NCI-H1048 (cell line): ENCODE results near the gene DNAJA4.

Experiments
- DNase-seq: peaks from one replicate; lab custom pipeline; 2025; lab: John Stamatoyannopoulos, UW

Gene DNAJA4

GRCh38 chr15:78264304-78265136, at the start of gene DNAJA4:
TSS of gene DNAJA4 (plus strand) at chr15:78264562. CDS start at chr15:78264764, 202 bp downstream.
- DNase-seq, result no peak

- DNase-seq, result no peak
Observed at GRCh38 chr15:78216276-78217104, 47.9 kb upstream of the DNAJA4 start.

- peak; percentile 78 for DNase-seq
Observed at GRCh38 chr15:78220713-78221112, 43.6 kb upstream of the DNAJA4 start.

- no peak for DNase-seq
Observed at GRCh38 chr15:78222745-78223395, 41.5 kb upstream of the DNAJA4 start.

- DNase-seq, result no peak
Observed at GRCh38 chr15:78223396-78224022, 40.9 kb upstream of the DNAJA4 start.

GRCh38 chr15:78224023-78224411, 40.3 kb upstream of the DNAJA4 start:
- DNase-seq, result no peak

GRCh38 chr15:78225783-78226541, 38.4 kb upstream of the DNAJA4 start:
- DNase-seq, result no peak

GRCh38 chr15:78228356-78228996, 35.9 kb upstream of the DNAJA4 start:
- DNase-seq, result no peak

GRCh38 chr15:78229431-78230406, 34.6 kb upstream of the DNAJA4 start:
- DNase-seq, result no peak

- no peak for DNase-seq
Observed at GRCh38 chr15:78232951-78233350, 31.4 kb upstream of the DNAJA4 start.

GRCh38 chr15:78233496-78233895, 30.9 kb upstream of the DNAJA4 start:
- DNase-seq, result no peak

GRCh38 chr15:78234515-78235040, 29.8 kb upstream of the DNAJA4 start, which contains the start of gene ACSBG1:
TSS of gene ACSBG1 (minus strand) at chr15:78234565. CDS start at chr15:78234501, 64 bp downstream.
- DNase-seq, result no peak

- DNase-seq, result no peak
Observed at GRCh38 chr15:78236491-78236890, 27.9 kb upstream of the DNAJA4 start.

GRCh38 chr15:78237146-78237545, 27.2 kb upstream of the DNAJA4 start:
- DNase-seq, result no peak

- DNase-seq, result no peak
Observed at GRCh38 chr15:78239811-78240210, 24.6 kb upstream of the DNAJA4 start.

- DNase-seq, result peak; percentile 57
Observed at GRCh38 chr15:78241017-78241416, 23.3 kb upstream of the DNAJA4 start.

GRCh38 chr15:78242128-78242527, 22.2 kb upstream of the DNAJA4 start:
- no peak for DNase-seq

- DNase-seq, result no peak
Observed at GRCh38 chr15:78243058-78243457, 21.3 kb upstream of the DNAJA4 start.

- no peak for DNase-seq
Observed at GRCh38 chr15:78243491-78243941, 20.8 kb upstream of the DNAJA4 start.
